OCI-LY3 (cell line): Measurements from ENCODE around the gene STX2.

ENCODE experiments used
- EZH2phosphoT487 ChIP-seq: fragments of 200-600 bp; shearing (Covaris generic); IDR thresholded peaks from 2 replicates; pipeline ENCODE4 v1.6.1; 2018; ENCODE audit warnings: antibody characterized with exemption, mixed run types, low read depth
- TF ChIP-seq, protein P1 (sequence below): fragments of 200-600, 300-600 bp; sonication (generic); IDR thresholded peaks from 2 replicates; pipeline ENCODE4 v1.5.1; 2014; ENCODE audit warnings: antibody characterized with exemption, low read length, low read depth

DNA sequence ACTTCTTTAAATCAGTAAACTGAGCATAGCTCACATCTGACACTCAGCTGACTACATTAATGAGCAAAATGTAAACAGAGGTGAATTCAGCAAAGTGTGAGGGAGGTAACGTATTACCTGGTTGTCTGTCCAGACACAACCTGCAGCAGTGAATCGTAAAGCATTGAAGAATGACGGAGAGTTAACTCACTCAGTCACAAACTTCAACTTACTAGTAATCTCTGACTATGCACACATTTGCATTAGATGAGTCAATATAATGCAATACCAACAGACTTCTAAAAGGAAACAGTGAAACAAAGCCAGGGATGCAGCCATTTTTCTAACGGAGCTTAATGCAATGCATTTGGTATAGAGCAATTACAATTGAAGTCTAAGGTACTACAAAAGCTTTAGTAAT lies 40.0 kb downstream of the STX2 start:
- TF ChIP-seq, protein P1, sequence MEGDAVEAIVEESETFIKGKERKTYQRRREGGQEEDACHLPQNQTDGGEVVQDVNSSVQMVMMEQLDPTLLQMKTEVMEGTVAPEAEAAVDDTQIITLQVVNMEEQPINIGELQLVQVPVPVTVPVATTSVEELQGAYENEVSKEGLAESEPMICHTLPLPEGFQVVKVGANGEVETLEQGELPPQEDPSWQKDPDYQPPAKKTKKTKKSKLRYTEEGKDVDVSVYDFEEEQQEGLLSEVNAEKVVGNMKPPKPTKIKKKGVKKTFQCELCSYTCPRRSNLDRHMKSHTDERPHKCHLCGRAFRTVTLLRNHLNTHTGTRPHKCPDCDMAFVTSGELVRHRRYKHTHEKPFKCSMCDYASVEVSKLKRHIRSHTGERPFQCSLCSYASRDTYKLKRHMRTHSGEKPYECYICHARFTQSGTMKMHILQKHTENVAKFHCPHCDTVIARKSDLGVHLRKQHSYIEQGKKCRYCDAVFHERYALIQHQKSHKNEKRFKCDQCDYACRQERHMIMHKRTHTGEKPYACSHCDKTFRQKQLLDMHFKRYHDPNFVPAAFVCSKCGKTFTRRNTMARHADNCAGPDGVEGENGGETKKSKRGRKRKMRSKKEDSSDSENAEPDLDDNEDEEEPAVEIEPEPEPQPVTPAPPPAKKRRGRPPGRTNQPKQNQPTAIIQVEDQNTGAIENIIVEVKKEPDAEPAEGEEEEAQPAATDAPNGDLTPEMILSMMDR, result no peak
- no peak for TF ChIP-seq EZH2phosphoT487
